NT2/D1 (cell line): ENCODE measurements around the gene OR52M1.

ENCODE experiments used
- DNase-seq: peaks from one replicate; pipeline ENCODE4 v3.0.0-alpha.2; 2011; ENCODE audit warnings: low read depth, low spot score
- H3K27me3 ChIP-seq: 2 replicates; pipeline ENCODE4 v1.6.0; 2011; ENCODE audit warnings: mild to moderate bottlenecking; ENCODE audit not compliant: insufficient read length, insufficient read depth
- H3K36me3 ChIP-seq: 2 replicates; pipeline ENCODE4 v1.6.1; 2011; ENCODE audit warnings: mild to moderate bottlenecking, low read length, mixed read lengths; ENCODE audit not compliant: insufficient read depth, insufficient read length
- H3K4me1 ChIP-seq: 2 replicates; pipeline ENCODE4 v1.5.1; 2011; ENCODE audit not compliant: insufficient read depth, insufficient read length
- H3K4me3 ChIP-seq: 2 replicates; pipeline ENCODE4 v1.5.1; 2011; ENCODE audit warnings: low read depth; ENCODE audit not compliant: insufficient read length
- H3K9ac ChIP-seq: 2 replicates; pipeline ENCODE4 v1.6.0; 2011; ENCODE audit warnings: low read depth; ENCODE audit not compliant: insufficient read length
- H3K9me3 ChIP-seq: 2 replicates; pipeline ENCODE4 v1.5.1; 2011; ENCODE audit warnings: mild to moderate bottlenecking, low read length; ENCODE audit not compliant: insufficient read depth
- SUZ12 ChIP-seq: IDR thresholded peaks from 2 replicates; pipeline ENCODE4 v1.6.1; 2011; ENCODE audit not compliant: insufficient read length, insufficient read depth; ENCODE audit errors: extremely low read depth
- YY1 ChIP-seq: IDR thresholded peaks from 2 replicates; pipeline ENCODE4 v1.6.1; 2011; ENCODE audit not compliant: insufficient read length, insufficient read depth
- ZNF274 ChIP-seq: IDR thresholded peaks from 2 replicates; pipeline ENCODE4 v1.6.1; 2011; ENCODE audit warnings: mild to moderate bottlenecking, low read depth, low read length

OR52M1 gene, protein sequence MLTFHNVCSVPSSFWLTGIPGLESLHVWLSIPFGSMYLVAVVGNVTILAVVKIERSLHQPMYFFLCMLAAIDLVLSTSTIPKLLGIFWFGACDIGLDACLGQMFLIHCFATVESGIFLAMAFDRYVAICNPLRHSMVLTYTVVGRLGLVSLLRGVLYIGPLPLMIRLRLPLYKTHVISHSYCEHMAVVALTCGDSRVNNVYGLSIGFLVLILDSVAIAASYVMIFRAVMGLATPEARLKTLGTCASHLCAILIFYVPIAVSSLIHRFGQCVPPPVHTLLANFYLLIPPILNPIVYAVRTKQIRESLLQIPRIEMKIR

DNA sequence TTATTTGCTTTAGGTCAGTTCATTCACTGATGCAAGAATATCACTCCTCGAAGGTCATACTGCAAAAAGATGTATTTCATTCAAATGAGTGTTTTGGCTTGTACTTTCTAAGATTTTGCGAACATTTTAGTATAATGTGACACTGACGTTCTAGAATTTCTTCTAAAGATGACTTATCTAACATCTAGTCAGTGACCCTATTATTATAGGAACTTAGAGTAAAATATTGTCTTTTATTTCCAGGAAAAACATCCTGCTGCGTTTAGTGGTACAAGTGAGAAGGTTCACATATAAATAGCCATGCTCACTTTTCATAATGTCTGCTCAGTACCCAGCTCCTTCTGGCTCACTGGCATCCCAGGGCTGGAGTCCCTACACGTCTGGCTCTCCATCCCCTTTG lies at the start of gene OR52M1:
OR52M1 (plus strand) TSS at position 301 of the 400 bp plus-strand sequence; CDS start at position 301, 0 bp downstream.
- TF ChIP-seq SUZ12, result no peak
- Histone ChIP-seq H3K9ac (no peak within 1 kb of the TSS), H3K4me3 (no peak within 1 kb of the TSS), H3K27me3 (no peaks in the 10 kb centered on the region), H3K36me3 (no peaks in the 10 kb centered on the region), H3K9me3 (no peaks in the 10 kb centered on the region), H3K4me1 (no peaks in the 10 kb centered on the region)
- DNase-seq, result no peak

- Histone ChIP-seq H3K36me3 (no peaks in the 10 kb centered on the region), H3K4me3 (no peak overlapping the region), H3K27me3 (no peaks in the 10 kb centered on the region), H3K9ac (no peak overlapping the region), H3K9me3 (no peaks in the 10 kb centered on the region), H3K4me1 (no peaks in the 10 kb centered on the region)
- no peak for DNase-seq
- TF ChIP-seq SUZ12 (no peak), YY1 (no peak), ZNF274 (no peak)
Observed at GRCh38 chr11:4495487-4495886, 49.5 kb upstream of the OR52M1 start.

DNA sequence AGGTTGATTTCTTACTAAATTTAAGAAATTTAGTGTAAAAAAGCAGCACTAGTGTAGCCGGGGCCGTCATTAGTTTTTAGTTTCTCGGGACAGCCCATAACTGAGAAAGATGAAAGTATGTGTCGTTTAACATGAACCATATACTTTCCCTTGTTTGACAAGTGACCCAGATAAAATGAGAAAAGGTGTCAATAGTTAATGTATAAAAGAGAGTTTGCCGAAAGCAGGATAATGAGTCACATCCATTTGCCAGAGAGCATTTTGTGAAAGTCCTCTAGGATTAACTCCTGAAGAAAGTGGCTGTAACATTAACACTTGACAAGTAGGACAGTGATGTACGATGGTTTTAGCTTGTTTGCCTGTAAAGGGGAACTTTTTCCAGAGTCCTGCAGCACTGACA lies 49.0 kb upstream of the OR52M1 start:
- Histone ChIP-seq H3K4me1 (no peaks in the 10 kb centered on the region), H3K27me3 (no peaks in the 10 kb centered on the region), H3K9ac (no peak overlapping the region), H3K36me3 (no peaks in the 10 kb centered on the region), H3K4me3 (no peak overlapping the region), H3K9me3 (no peaks in the 10 kb centered on the region)
- DNase-seq, result no peak
- TF ChIP-seq YY1, result no peak
- no peak for TF ChIP-seq ZNF274
- TF ChIP-seq SUZ12, result no peak

GRCh38 chr11:4496557-4497248 lies 48.3 kb upstream of the OR52M1 start:
- Histone ChIP-seq H3K36me3 (no peaks in the 10 kb centered on the region), H3K4me3 (no peak overlapping the region), H3K9me3 (no peaks in the 10 kb centered on the region)

DNA sequence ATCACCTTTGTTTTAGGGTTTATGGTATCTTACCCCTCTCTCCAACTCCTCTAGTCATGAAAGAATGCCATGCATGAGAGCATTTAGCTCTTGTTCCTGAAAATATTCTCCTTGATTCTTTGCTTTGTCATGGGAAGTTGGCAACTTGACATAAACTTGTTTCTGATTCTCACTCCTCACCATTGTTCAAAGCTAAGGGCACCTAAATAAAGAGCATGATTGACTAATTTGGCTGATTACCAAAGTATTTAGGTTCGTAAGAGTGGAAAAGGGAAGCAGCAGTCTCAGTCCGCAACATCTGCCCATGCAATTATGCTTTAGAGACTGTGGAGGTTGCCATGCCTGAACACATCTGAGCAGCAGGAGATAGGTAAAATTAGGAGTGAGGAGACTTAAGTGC lies 36.1 kb upstream of the OR52M1 start:
- Histone ChIP-seq H3K9ac (no peak overlapping the region), H3K9me3 (no peaks in the 10 kb centered on the region), H3K4me1 (no peaks in the 10 kb centered on the region), H3K36me3 (no peaks in the 10 kb centered on the region), H3K27me3 (no peaks in the 10 kb centered on the region), H3K4me3 (no peak overlapping the region)
- DNase-seq, result no peak
- no peak for TF ChIP-seq ZNF274
- no peak for TF ChIP-seq SUZ12
- no peak for TF ChIP-seq YY1

More at GRCh38 chr11:4496557-4497248, 48.3 kb upstream of the OR52M1 start:
- no peak for DNase-seq
- Histone ChIP-seq H3K9ac (no peak overlapping the region), H3K27me3 (no peaks in the 10 kb centered on the region), H3K4me1 (no peaks in the 10 kb centered on the region)
- TF ChIP-seq ZNF274 (no peak), YY1 (no peak), SUZ12 (no peak)

DNA sequence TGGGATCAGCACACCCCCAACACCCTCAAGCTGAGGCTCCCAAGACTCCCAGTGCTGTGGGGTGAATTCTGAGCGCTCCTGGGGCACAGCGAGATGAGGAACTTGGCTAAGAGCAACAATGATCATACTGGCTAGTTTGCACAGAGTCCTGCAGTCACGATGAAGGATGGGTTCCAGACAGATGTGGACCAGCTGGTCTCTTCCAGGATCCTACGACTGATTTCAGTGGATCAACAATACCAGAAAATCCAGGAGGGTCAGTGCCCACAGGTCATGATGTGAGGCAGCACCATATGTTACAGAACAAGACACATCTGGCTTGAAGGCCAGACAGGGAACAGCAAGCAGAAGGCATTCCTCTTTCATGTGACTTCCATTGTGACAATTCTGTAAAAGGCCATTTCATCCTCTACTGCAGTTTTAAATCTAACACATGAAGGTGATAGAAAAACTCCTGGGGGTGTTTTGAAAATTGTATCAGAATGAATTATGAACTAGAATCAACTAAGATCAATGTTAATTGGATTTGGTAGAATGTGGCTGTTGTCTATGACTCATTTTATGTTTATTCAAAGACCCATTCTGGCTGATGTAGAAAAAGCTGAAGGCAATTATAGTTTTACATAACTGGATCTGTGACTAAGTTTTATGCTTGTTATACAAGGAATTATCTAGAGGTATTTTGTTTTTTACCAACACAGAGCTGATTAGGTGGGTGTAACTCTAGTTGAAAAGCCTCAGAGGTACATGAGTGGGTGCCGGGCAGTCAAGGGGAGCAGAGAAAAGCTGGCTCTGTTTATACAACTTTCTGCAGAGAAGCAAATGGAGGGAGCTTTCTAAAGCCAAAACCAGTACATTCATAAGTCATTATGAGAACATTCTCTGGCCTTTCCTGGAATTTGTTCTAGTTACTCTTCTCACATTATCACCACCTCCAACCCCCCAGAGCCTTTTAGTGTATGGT lies 33.4 kb upstream of the OR52M1 start:
- no peak for TF ChIP-seq YY1
- no peak for TF ChIP-seq ZNF274
- no peak for TF ChIP-seq SUZ12
- no peaks in the 10 kb centered on the region for H3K4me1 ChIP-seq
- H3K36me3 ChIP-seq, result no peaks in the 10 kb centered on the region
- DNase-seq, result no peak
- no peaks in the 10 kb centered on the region for H3K27me3 ChIP-seq
- no peaks in the 10 kb centered on the region for H3K9me3 ChIP-seq
- no peak overlapping the region for H3K9ac ChIP-seq
- no peak overlapping the region for H3K4me3 ChIP-seq

- Histone ChIP-seq H3K36me3 (no peaks in the 10 kb centered on the region), H3K27me3 (no peaks in the 10 kb centered on the region), H3K9me3 (no peaks in the 10 kb centered on the region), H3K9ac (no peak overlapping the region), H3K4me3 (no peak overlapping the region), H3K4me1 (no peaks in the 10 kb centered on the region)
- no peak for DNase-seq
- TF ChIP-seq ZNF274 (no peak), YY1 (no peak), SUZ12 (no peak)
Observed at GRCh38 chr11:4514196-4514595, 30.8 kb upstream of the OR52M1 start.
